ENCODE data around the gene FGF12.

FGF12 gene

GRCh38 chr3:192258721-192259120, 468.6 kb downstream of the FGF12 start:
- no peak for ATAC-seq
- no peak for TF ChIP-seq RARB (CRISPR knock-in tag; IDR thresholded peaks at IDR 0.05)
- TF ChIP-seq ZNF565 (CRISPR knock-in tag; conservative IDR thresholded peaks at IDR 0.05; ENCODE audit: low read depth), result no peak
- no peak for TF ChIP-seq CREB5 (CRISPR knock-in tag; IDR thresholded peaks at IDR 0.05; ENCODE audit: low read depth)
- TF ChIP-seq ISL1 (CRISPR knock-in tag; IDR thresholded peaks at IDR 0.05), result no peak
- no peak for TF ChIP-seq SNAI2 (CRISPR knock-in tag; IDR thresholded peaks at IDR 0.05)
- no peak for TF ChIP-seq ZFP30 (CRISPR knock-in tag; IDR thresholded peaks at IDR 0.05)
- no peak for TF ChIP-seq PATZ1 (CRISPR knock-in tag; IDR thresholded peaks at IDR 0.05; ENCODE audit: borderline replicate concordance)
- TF ChIP-seq POU6F1 (CRISPR knock-in tag; IDR thresholded peaks at IDR 0.05; ENCODE audit: borderline replicate concordance, low read depth), result no peak
- TF ChIP-seq GLIS3 (CRISPR knock-in tag; IDR thresholded peaks at IDR 0.05), result no peak
- TF ChIP-seq CSDC2 (CRISPR knock-in tag; IDR thresholded peaks at IDR 0.05), result no peak
- no peak for TF ChIP-seq ZNF8 (CRISPR knock-in tag; IDR thresholded peaks at IDR 0.05)
- no peak for TF ChIP-seq PPARA (CRISPR knock-in tag; IDR thresholded peaks at IDR 0.05; ENCODE audit: borderline replicate concordance)
- no peak for TF ChIP-seq TSHZ2 (CRISPR knock-in tag; IDR thresholded peaks at IDR 0.05)
- no peak for TF ChIP-seq ZNF70 (CRISPR knock-in tag; IDR thresholded peaks at IDR 0.05)
- TF ChIP-seq CSRNP3 (CRISPR knock-in tag; IDR thresholded peaks at IDR 0.05), result no peak
- no peak for TF ChIP-seq TCF4 (CRISPR knock-in tag; IDR thresholded peaks at IDR 0.05; ENCODE audit: borderline replicate concordance)
- TF ChIP-seq OSR1 (CRISPR knock-in tag; IDR thresholded peaks at IDR 0.05), result no peak
- TF ChIP-seq BACH2 (CRISPR knock-in tag; IDR thresholded peaks at IDR 0.05; ENCODE audit: borderline replicate concordance), result no peak
- TF ChIP-seq ZC3H10 (CRISPR knock-in tag; IDR thresholded peaks at IDR 0.05), result no peak
- TF ChIP-seq ARNTL (CRISPR knock-in tag; IDR thresholded peaks at IDR 0.05; ENCODE audit: borderline replicate concordance, low read depth), result no peak

- TF ChIP-seq BACH2 (CRISPR knock-in tag; IDR thresholded peaks at IDR 0.05; ENCODE audit: borderline replicate concordance) (no peak), ARNTL (CRISPR knock-in tag; IDR thresholded peaks at IDR 0.05; ENCODE audit: borderline replicate concordance, low read depth) (no peak), GLIS3 (CRISPR knock-in tag; IDR thresholded peaks at IDR 0.05) (no peak), TOX (CRISPR knock-in tag; IDR thresholded peaks at IDR 0.05; ENCODE audit: borderline replicate concordance) (no peak), TSHZ2 (CRISPR knock-in tag; IDR thresholded peaks at IDR 0.05) (no peak), ZNF70 (CRISPR knock-in tag; IDR thresholded peaks at IDR 0.05) (no peak), POU6F1 (CRISPR knock-in tag; IDR thresholded peaks at IDR 0.05; ENCODE audit: borderline replicate concordance, low read depth) (no peak), ZNF565 (CRISPR knock-in tag; conservative IDR thresholded peaks at IDR 0.05; ENCODE audit: low read depth) (no peak)
- ATAC-seq, result no peak
Observed at GRCh38 chr3:192255839-192256238, 471.5 kb downstream of the FGF12 start.
